KOPT-K1 (cell line): ENCODE results near the gene CCDC159.
A peak's percentile ranks its signal among the peaks of the same experiment; 100 is the strongest.
"Not testable (repeated sequence)": the region's sequence is repeated elsewhere in the genome, so short reads cannot be mapped to it uniquely, and the experiment has no call there.

ENCODE experiments used
- H3K27ac ChIP-seq: fragments of 200-600 bp; sonication (generic); 2 replicates; pipeline ENCODE4 v1.5.1; 2016; ENCODE audit warnings: antibody characterized with exemption, mild to moderate bottlenecking, low read depth, low read length; ENCODE audit not compliant: poor library complexity, severe bottlenecking
- H3K36me3 ChIP-seq: fragments of 200-600 bp; sonication (generic); 2 replicates; pipeline ENCODE4 v1.5.1; 2017; ENCODE audit warnings: antibody characterized with exemption, mild to moderate bottlenecking, low read length, moderate library complexity; ENCODE audit not compliant: insufficient read depth
- H3K9me3 ChIP-seq: fragments of 200-600 bp; sonication (generic); 2 replicates; pipeline ENCODE4 v1.5.1; 2017; ENCODE audit warnings: antibody characterized with exemption, low read length, mild to moderate bottlenecking; ENCODE audit not compliant: insufficient read depth, poor library complexity, severe bottlenecking

The CCDC159 gene

GRCh38 chr19:11331502-11331901 is 14.8 kb upstream of the CCDC159 start:
- H3K9me3 ChIP-seq, result no peaks in the 10 kb centered on the region
- H3K36me3 ChIP-seq, result no peaks in the 10 kb centered on the region
- H3K27ac ChIP-seq, result no peak overlapping the region

- Histone ChIP-seq H3K27ac (no peak overlapping the region), H3K9me3 (no peaks in the 10 kb centered on the region), H3K36me3 (no peaks in the 10 kb centered on the region)
Observed at GRCh38 chr19:11332822-11333221, 13.5 kb upstream of the CCDC159 start.

GRCh38 chr19:11333838-11334237 is 12.5 kb upstream of the CCDC159 start:
- H3K27ac ChIP-seq, H3K36me3 ChIP-seq, H3K9me3 ChIP-seq: not testable (repeated sequence)

GRCh38 chr19:11335449-11336146 is 10.7 kb upstream of the CCDC159 start:
- no peaks in the 10 kb centered on the region for H3K36me3 ChIP-seq
- no peak overlapping the region for H3K27ac ChIP-seq
- no peaks in the 10 kb centered on the region for H3K9me3 ChIP-seq

- H3K27ac ChIP-seq, result no peak overlapping the region
- no peaks in the 10 kb centered on the region for H3K9me3 ChIP-seq
- H3K36me3 ChIP-seq, result no peaks in the 10 kb centered on the region
Observed at GRCh38 chr19:11337080-11337479, 9.2 kb upstream of the CCDC159 start.

GRCh38 chr19:11338121-11338520 is 8.2 kb upstream of the CCDC159 start:
- Histone ChIP-seq H3K9me3 (no peaks in the 10 kb centered on the region), H3K36me3 (no peaks in the 10 kb centered on the region), H3K27ac (no peak overlapping the region)

- Histone ChIP-seq H3K36me3 (no peaks in the 10 kb centered on the region), H3K9me3 (no peaks in the 10 kb centered on the region), H3K27ac (no peak overlapping the region)
Observed at GRCh38 chr19:11338569-11339253, 7.6 kb upstream of the CCDC159 start.

GRCh38 chr19:11339254-11340098 is 6.8 kb upstream of the CCDC159 start, which contains the start of gene RAB3D:
RAB3D (minus strand) TSS chr19:11339657; CDS start chr19:11337399, 2,258 bp downstream.
- H3K27ac ChIP-seq, result no peak within 1 kb of the TSS
- H3K36me3 ChIP-seq, result no peaks in the 10 kb centered on the region
- no peaks in the 10 kb centered on the region for H3K9me3 ChIP-seq

- not testable (repeated sequence) for H3K36me3 ChIP-seq, H3K27ac ChIP-seq, H3K9me3 ChIP-seq
Observed at GRCh38 chr19:11340099-11340467, 6.2 kb upstream of the CCDC159 start.

GRCh38 chr19:11342429-11342828 is 3.9 kb upstream of the CCDC159 start:
- Histone ChIP-seq H3K36me3 (no peaks in the 10 kb centered on the region), H3K9me3 (no peaks in the 10 kb centered on the region), H3K27ac (no peak overlapping the region)

GRCh38 chr19:11345122-11345803 is 1.1 kb upstream of the CCDC159 start:
- no peaks in the 10 kb centered on the region for H3K36me3 ChIP-seq
- H3K27ac ChIP-seq, result peak overlapping the region; percentile 50
- peaks cover 8% of the 10 kb centered on the region for H3K9me3 ChIP-seq

- Histone ChIP-seq H3K36me3 (no peaks in the 10 kb centered on the region), H3K27ac (no peak overlapping the region), H3K9me3 (peaks cover 8% of the 10 kb centered on the region)
Observed at GRCh38 chr19:11347546-11348039, 1.3 kb downstream of the CCDC159 start.

- H3K27ac ChIP-seq, result no peak overlapping the region
- H3K9me3 ChIP-seq, result peaks cover 8% of the 10 kb centered on the region
- H3K36me3 ChIP-seq, result no peaks in the 10 kb centered on the region
Observed at GRCh38 chr19:11349171-11349570, 2.9 kb downstream of the CCDC159 start.

GRCh38 chr19:11354102-11354501 is 7.8 kb downstream of the CCDC159 start:
- not testable (repeated sequence) for H3K9me3 ChIP-seq, H3K27ac ChIP-seq, H3K36me3 ChIP-seq
